ENCODE results near the gene ALDH3A2.

ALDH3A2 gene

GRCh38 chr17:19619705-19620325, 28.7 kb upstream of the ALDH3A2 start:
- Mint-ChIP-seq H3K27me3 (ENCODE audit: low read depth) (no peaks in the 10 kb centered on the region), H3K36me3 (ENCODE audit: low read depth) (peaks cover 22% of the 10 kb centered on the region), H3K9me3 (peaks cover 45% of the 10 kb centered on the region)

DNA sequence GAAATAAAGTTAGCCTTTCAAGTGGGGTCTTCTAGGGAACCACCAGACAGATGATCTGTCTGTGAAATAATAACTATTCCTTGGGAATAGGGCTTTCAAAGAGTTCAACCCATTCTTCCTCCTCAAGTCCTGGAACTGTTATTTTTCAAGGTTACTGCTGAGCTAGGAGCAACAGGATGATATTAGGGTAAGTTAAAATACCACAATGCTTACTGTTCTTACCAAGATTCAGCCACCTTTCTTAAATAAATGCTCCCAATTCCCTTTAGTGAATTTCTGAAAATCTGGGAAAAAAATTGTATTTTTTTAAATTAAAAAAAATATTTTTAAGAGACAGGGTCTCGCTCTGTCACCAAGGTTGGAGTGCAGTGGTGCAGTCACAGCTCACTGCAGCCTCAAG, 26.9 kb upstream of the ALDH3A2 start:
- Mint-ChIP-seq H3K4me1 (no peaks in the 10 kb centered on the region), H3K36me3 (ENCODE audit: low read depth) (peaks cover 24% of the 10 kb centered on the region), H3K9me3 (peaks cover 46% of the 10 kb centered on the region)

More at GRCh38 chr17:19619705-19620325, 28.7 kb upstream of the ALDH3A2 start:
- H3K4me1 Mint-ChIP-seq, result no peaks in the 10 kb centered on the region
- no peak for TF ChIP-seq CTCF (IDR thresholded peaks at IDR 0.05; ENCODE audit: unreplicated experiment in 3 of 3)
- no peak overlapping the region for H3K4me3 Mint-ChIP-seq
- H3K27ac Mint-ChIP-seq, result no peak overlapping the region

DNA sequence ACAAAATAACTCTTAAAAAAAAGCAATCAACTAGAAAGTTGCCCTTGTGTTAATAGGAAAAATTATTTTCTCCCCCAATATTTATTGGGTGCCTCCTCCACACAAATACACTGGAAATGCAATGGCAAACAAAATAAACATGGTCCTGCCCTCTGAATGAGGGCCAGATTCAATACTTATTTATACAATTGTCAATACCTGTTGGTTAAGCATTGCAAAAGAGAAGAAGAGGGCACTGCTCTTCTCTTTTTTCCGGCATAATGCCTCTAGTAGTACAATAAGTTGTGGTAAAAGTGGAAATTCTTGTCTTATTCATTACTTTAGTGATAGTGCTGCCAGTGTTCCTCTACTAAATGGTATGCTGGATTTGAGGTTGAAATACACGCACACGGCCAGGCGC, 22.5 kb upstream of the ALDH3A2 start:
- H3K9me3 Mint-ChIP-seq, result peaks cover 17% of the 10 kb centered on the region

More for the DNA sequence above, 26.9 kb upstream of the ALDH3A2 start:
- no peaks in the 10 kb centered on the region for H3K27me3 Mint-ChIP-seq (ENCODE audit: low read depth)
- H3K4me3 Mint-ChIP-seq, result no peak overlapping the region
- H3K27ac Mint-ChIP-seq, result no peak overlapping the region
- TF ChIP-seq CTCF (IDR thresholded peaks at IDR 0.05; ENCODE audit: unreplicated experiment in 3 of 3), result no peak

DNA sequence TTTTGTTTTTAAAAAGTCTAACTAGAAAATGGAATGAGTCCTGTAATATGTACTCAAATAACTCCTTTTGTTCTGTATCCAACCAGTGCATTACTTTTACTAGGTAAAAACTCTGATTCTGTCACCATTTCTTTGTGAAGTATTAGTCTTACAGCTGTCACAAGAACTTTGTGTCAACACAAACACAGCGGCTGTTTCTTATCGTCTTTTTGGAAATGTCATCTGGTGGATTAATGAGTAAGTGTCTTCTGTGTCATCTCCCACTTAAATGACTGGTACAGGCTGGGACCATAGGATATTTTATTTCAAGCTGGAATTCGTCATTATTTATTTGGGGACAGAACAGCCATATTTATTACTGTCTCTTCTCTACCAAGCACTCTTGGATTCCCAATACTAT, 19.1 kb upstream of the ALDH3A2 start:
- H3K27me3 Mint-ChIP-seq (ENCODE audit: low read depth), result no peaks in the 10 kb centered on the region
- H3K27ac Mint-ChIP-seq, result no peak overlapping the region
- H3K4me3 Mint-ChIP-seq, result no peak overlapping the region
- H3K9me3 Mint-ChIP-seq, result peaks cover 8% of the 10 kb centered on the region
- TF ChIP-seq CTCF (IDR thresholded peaks at IDR 0.05; ENCODE audit: unreplicated experiment in 3 of 3), result no peak
- H3K4me1 Mint-ChIP-seq, result no peaks in the 10 kb centered on the region
- peaks cover 3% of the 10 kb centered on the region for H3K36me3 Mint-ChIP-seq (ENCODE audit: low read depth)

More for the DNA sequence above, 22.5 kb upstream of the ALDH3A2 start:
- no peak overlapping the region for H3K27ac Mint-ChIP-seq
- no peak for TF ChIP-seq CTCF (IDR thresholded peaks at IDR 0.05; ENCODE audit: unreplicated experiment in 3 of 3)
- H3K4me3 Mint-ChIP-seq, result no peak overlapping the region
- H3K36me3 Mint-ChIP-seq (ENCODE audit: low read depth), result peaks cover 3% of the 10 kb centered on the region
- no peaks in the 10 kb centered on the region for H3K27me3 Mint-ChIP-seq (ENCODE audit: low read depth)
- no peaks in the 10 kb centered on the region for H3K4me1 Mint-ChIP-seq

GRCh38 chr17:19630035-19630434, 18.5 kb upstream of the ALDH3A2 start:
- Mint-ChIP-seq H3K4me1 (no peaks in the 10 kb centered on the region), H3K4me3 (no peak overlapping the region), H3K36me3 (ENCODE audit: low read depth) (peaks cover 3% of the 10 kb centered on the region), H3K27ac (no peak overlapping the region), H3K27me3 (ENCODE audit: low read depth) (peaks cover 5% of the 10 kb centered on the region), H3K9me3 (peaks cover 8% of the 10 kb centered on the region)
- no peak for TF ChIP-seq CTCF (IDR thresholded peaks at IDR 0.05; ENCODE audit: unreplicated experiment in 3 of 3)

DNA sequence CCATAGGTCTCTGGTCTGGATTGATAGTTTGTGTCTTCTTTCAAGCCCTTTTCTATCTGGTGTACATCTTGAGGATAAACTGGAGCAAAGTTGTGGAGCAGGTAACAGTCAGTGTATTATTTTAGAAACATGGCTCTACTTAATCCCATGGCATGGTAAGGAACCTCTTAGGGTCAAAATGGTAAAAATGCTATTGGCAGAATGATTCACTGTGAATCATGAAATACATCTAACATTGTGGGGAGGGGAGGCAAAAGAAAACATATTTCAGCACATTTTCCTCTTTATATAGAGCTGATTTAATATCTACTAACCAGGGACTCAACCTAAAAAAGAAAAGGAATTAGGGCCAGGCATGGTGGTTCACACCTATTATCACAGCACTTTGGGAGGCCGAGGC, 17.9 kb upstream of the ALDH3A2 start:
- Mint-ChIP-seq H3K4me3 (no peak overlapping the region), H3K27me3 (ENCODE audit: low read depth) (peaks cover 5% of the 10 kb centered on the region), H3K36me3 (ENCODE audit: low read depth) (peaks cover 3% of the 10 kb centered on the region), H3K4me1 (no peaks in the 10 kb centered on the region), H3K27ac (no peak overlapping the region), H3K9me3 (peaks cover 8% of the 10 kb centered on the region)
- TF ChIP-seq CTCF (IDR thresholded peaks at IDR 0.05; ENCODE audit: unreplicated experiment in 3 of 3), result no peak

Data from nephron (organoid).